BE2C (cell line): ENCODE results near the gene DENND1A.

Source experiments
- DNase-seq: peaks from one replicate; pipeline ENCODE4 v3.0.0-alpha.2; 2020
- H3K27me3 ChIP-seq: fragments of 250-450 bp; sonication (Bioruptor Pico); 2 replicates; pipeline ENCODE4 v1.5.1; 2020; ENCODE audit warnings: mild to moderate bottlenecking
- H3K36me3 ChIP-seq: fragments of 250-450 bp; sonication (Bioruptor Pico); 2 replicates; pipeline ENCODE4 v1.5.1; 2020; ENCODE audit warnings: mild to moderate bottlenecking
- H3K4me1 ChIP-seq: fragments of 250-450 bp; sonication (Bioruptor Pico); 2 replicates; pipeline ENCODE4 v1.5.1; 2020
- H3K4me3 ChIP-seq: 2 replicates; pipeline ENCODE4 v1.5.1; 2011; ENCODE audit warnings: low read depth, low read length
- H3K9me3 ChIP-seq: fragments of 250-450 bp; sonication (Bioruptor Pico); 2 replicates; pipeline ENCODE4 v1.5.1; 2020
- TF ChIP-seq, protein P1 (sequence below): IDR thresholded peaks from 2 replicates; pipeline ENCODE4 v1.5.1; 2012; ENCODE audit warnings: mild to moderate bottlenecking, low read depth, low read length

The DENND1A gene

GRCh38 chr9:123453831-123454321 lies 476.1 kb downstream of the DENND1A start:
- Histone ChIP-seq H3K4me1 (peaks cover 3% of the 10 kb centered on the region), H3K27me3 (no peaks in the 10 kb centered on the region), H3K4me3 (no peak overlapping the region), H3K36me3 (no peaks in the 10 kb centered on the region), H3K9me3 (no peaks in the 10 kb centered on the region)
- DNase-seq = no peak
- TF ChIP-seq, protein P1, sequence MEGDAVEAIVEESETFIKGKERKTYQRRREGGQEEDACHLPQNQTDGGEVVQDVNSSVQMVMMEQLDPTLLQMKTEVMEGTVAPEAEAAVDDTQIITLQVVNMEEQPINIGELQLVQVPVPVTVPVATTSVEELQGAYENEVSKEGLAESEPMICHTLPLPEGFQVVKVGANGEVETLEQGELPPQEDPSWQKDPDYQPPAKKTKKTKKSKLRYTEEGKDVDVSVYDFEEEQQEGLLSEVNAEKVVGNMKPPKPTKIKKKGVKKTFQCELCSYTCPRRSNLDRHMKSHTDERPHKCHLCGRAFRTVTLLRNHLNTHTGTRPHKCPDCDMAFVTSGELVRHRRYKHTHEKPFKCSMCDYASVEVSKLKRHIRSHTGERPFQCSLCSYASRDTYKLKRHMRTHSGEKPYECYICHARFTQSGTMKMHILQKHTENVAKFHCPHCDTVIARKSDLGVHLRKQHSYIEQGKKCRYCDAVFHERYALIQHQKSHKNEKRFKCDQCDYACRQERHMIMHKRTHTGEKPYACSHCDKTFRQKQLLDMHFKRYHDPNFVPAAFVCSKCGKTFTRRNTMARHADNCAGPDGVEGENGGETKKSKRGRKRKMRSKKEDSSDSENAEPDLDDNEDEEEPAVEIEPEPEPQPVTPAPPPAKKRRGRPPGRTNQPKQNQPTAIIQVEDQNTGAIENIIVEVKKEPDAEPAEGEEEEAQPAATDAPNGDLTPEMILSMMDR = no peak

GRCh38 chr9:123453076-123453667 lies 476.8 kb downstream of the DENND1A start:
- no peak overlapping the region for H3K4me3 ChIP-seq
- DNase-seq = no peak
- H3K27me3 ChIP-seq = no peaks in the 10 kb centered on the region
- TF ChIP-seq, protein P1 = no peak
- no peaks in the 10 kb centered on the region for H3K36me3 ChIP-seq
- H3K9me3 ChIP-seq = no peaks in the 10 kb centered on the region
- peaks cover 3% of the 10 kb centered on the region for H3K4me1 ChIP-seq

DNA sequence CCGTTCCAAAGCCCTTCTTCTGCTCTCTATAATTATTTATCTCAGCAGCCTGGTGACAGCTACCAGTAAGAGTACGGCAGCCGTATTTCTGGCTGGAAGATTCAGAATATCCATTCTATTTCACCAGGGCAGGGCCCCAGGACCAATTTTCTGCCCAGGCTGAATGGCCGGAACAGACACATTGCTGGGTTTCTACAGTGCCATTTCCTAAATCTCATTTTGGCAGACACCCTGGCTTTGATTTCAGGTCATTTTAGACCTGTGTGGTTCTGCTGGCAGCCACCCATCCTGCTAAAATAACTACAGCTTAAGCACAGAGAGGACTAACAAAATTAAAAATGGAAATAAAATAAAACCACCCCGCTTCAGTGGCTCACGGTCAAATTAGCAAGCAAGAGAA lies 478.9 kb downstream of the DENND1A start:
- no peak for DNase-seq
- no peaks in the 10 kb centered on the region for H3K9me3 ChIP-seq

DNA sequence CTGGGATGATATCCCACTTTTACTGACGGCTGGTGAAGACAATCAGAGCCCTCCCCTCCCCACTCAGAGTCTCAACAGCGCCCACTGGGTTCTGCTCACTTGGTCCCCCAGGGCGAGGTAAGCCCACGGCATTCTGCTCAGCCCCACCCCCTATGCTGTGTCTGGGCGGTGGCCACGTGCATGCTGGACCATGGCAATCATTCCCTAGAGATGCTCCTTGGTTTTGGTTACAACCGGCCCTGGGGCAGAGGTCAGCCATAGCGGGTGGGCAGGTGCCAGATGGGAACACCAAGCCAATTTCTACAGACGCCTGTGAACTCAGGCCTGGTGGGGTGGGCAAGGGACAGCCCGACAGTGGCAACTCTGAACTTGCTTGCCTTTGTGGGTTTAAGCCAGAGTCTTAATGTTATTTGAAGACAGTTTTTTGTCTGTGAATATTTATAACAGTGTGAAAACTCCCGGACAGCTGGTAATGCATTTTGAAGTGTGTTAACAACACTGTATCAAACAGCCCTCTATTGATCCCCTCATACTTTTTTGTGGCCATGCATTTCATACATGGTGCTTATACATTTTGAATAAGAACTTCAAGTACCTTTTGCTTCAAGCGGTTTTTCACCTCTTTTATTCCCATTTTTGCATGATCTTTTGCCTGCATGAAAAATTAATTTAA lies 479.7 kb downstream of the DENND1A start:
- TF ChIP-seq, protein P1 = 0 out of 2 replicates have a peak, but pooled peaks have one; percentile 6
- no peaks in the 10 kb centered on the region for H3K36me3 ChIP-seq
- H3K27me3 ChIP-seq = no peaks in the 10 kb centered on the region
- H3K4me3 ChIP-seq = no peak overlapping the region
- H3K4me1 ChIP-seq = peaks cover 3% of the 10 kb centered on the region
- peak; percentile 40 for DNase-seq
- no peaks in the 10 kb centered on the region for H3K9me3 ChIP-seq

More for the DNA sequence above, 478.9 kb downstream of the DENND1A start:
- H3K4me3 ChIP-seq = no peak overlapping the region
- TF ChIP-seq, protein P1 = no peak
- no peaks in the 10 kb centered on the region for H3K27me3 ChIP-seq
- peaks cover 3% of the 10 kb centered on the region for H3K4me1 ChIP-seq
- H3K36me3 ChIP-seq = no peaks in the 10 kb centered on the region

DNA sequence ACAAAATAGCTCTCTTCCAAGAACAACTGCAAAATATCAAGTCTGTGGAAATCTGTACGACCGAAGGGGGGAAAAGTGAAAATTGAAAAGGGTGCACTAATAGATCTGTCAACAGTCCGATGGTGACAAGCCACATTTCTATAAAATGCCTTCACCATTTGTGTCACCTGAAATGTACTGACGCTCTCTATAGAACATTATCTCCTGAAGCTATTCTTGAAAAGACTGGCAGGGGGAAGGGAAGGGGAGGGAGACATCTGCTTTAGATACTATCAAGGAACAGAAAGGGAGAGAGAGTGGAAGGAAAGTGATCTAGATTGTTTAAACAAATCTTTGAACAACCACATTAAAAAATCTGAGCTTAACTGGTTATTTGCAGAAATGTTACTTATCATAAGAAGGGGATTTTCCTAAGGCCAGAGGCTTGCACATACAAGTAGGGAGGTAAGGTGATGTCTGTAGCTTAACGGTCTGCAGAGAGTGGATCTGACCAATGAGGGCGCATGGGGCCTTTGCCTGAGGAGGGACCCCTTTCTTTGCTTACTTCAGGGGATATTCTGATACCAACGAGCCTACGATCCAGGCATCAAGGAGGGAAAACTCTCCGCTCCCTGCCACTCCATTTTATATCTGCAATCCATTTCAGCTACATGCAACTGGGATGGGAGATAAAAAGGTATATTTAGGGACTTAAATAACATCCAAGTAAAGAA lies 481.8 kb downstream of the DENND1A start:
- H3K27me3 ChIP-seq = no peaks in the 10 kb centered on the region
- H3K9me3 ChIP-seq = no peaks in the 10 kb centered on the region
- TF ChIP-seq, protein P1 = no peak
- H3K4me3 ChIP-seq = no peak overlapping the region
- H3K36me3 ChIP-seq = no peaks in the 10 kb centered on the region
- DNase-seq = no peak
- peaks cover 3% of the 10 kb centered on the region for H3K4me1 ChIP-seq
